SHP77 (cell line): ENCODE data around the gene FGF14.

Experiments
- DNase-seq, 2 experiments: peaks; one replicate each; lab custom pipeline; 2025; lab: John Stamatoyannopoulos, UW

Gene FGF14

DNA sequence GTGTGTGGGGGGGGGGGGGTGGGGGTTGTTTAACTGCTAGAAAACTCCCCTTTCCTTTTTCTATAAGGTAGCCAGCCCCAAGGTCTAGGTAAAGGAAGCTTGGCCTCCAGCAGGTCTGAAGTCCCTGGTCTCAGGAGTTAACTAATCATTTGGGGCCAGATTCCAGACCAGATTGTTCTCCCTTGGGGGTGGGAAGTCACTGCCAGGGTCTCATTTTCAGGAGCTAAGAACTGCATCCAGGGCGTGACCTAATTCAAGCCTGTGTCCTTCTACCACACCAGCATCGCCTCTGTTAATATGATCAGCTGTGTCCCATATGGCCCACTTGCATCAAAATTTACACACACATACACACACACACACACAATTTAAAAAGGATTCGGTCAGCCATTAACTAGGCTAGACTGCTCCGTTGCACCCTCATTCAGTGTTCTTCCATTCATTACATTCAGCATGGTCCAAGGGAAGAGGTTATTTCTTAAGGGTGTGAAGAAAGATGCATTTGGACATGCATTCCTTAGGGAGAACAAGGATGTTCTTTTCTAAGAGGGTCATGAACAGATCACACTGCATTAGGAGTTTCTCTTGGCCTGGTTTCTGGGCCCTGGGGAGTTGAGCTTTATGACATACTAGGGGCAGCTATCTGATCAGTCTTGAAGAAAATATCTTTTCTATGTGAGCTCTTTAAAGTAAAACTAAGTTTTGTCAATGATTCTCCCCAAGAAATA is 91.0 kb downstream of the FGF14 start:
- DNase-seq = no peak

GRCh38 chr13:102309110-102309509 is 92.7 kb downstream of the FGF14 start:
- DNase-seq = peak; percentile 34 to 55

- DNase-seq = no peak
These were observed 99.3 kb downstream of the FGF14 start for GRCh38 chr13:102302534-102302933.

- DNase-seq = no peak
These were observed 101.5 kb downstream of the FGF14 start for GRCh38 chr13:102300379-102300778.

DNA sequence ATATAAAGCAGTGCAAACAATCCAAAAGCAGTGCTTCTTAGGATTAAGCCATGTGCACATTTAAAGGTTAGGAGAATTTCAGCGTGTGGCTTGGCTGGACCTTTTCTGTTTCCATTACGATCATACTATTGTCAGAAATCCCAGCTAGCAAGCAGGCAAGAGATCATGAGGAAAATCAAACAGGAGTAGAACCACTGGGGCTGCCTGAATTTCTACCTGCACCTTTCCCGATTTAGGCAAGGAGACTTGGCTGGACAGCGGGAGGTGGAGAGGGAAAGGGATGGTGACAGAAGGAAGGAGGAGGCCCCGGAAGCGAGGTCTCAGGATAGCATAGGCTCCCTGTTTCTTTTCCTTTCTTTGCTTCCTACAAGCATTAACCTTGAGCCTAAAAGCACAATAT is 102.5 kb downstream of the FGF14 start:
- no peak for DNase-seq

GRCh38 chr13:102298051-102298450 is 103.8 kb downstream of the FGF14 start:
- no peak for DNase-seq

- DNase-seq = no peak
These were observed 106.4 kb downstream of the FGF14 start for GRCh38 chr13:102295316-102296048.

DNA sequence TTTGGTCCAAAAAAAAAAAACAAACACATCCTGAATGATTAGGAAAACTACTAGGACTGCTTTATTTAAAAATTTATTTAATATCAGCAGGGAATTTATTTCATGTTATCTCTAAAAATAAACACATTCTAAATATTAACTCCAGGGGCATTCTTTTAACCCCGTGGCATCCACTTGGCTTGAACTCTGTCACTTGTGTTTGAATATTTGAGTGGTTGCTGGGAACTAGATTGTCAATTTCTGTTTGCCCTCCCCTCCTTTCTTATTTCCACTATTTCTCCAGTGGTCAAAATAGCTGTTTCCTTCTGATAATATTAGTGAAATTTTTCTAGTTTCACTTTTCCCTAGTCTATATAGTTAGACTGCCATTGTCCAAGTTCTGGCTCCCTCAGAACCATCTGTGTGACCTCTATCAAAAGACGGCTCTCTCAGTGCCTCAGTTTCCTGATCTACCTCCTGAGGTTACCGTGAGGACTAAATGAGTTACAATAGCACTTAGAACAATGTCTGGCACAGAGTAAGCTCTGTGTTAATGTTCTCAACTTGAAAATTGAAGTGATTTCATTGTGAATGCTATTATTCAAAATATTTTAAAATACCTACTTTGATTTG is 107.3 kb downstream of the FGF14 start:
- no peak for DNase-seq

GRCh38 chr13:102293723-102294122 is 108.1 kb downstream of the FGF14 start:
- no peak for DNase-seq

DNA sequence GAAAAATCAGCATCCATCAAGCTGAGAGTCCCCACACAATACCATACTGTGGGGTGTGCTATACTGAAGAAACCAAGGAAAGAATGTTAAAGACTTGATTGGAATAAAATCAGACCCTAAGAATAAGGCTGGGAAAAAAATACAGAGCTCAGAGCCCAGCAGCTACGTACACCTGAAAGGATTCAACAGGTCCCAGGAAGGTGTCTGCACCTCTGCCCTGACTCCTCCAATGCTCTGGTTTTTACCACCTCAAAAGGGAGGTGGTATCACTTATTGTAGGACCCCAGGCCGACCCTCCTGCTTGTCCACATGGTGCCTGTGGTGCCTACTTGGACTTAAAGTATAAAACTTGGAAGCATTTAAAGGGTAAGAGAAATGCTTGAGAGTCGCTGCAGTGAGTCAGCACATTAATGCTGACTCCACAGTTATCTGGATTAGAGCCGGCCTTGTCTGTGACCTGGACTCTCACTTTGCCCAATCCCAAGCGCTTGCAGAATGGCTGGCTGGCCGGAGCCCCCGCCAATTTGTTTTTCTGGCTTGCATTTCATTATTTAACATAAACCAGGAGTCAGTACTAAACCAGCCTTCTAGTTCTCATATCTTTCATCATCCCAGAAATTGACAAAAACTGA is 110.1 kb downstream of the FGF14 start:
- no peak for DNase-seq

DNA sequence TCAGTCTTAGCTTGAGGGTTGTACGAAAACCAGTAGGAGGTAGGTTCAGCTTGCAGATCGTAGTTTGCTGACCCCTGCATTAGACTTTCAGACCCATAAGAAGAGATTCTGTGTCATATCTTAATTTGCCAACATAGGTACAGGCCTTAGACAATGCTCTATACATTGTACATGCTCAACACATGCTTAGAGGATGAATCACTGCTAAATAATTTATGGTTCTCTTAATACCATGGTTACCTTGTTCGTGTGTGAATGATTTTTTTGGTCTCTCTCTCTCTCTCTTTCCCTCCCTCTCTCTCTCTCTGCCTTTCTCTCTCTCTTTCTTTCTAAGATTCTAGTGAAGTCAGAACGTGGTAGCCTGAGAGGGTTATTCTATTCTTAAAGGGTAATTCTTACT is 112.2 kb downstream of the FGF14 start:
- DNase-seq = no peak

GRCh38 chr13:102286326-102286725 is 115.5 kb downstream of the FGF14 start:
- DNase-seq = no peak

DNA sequence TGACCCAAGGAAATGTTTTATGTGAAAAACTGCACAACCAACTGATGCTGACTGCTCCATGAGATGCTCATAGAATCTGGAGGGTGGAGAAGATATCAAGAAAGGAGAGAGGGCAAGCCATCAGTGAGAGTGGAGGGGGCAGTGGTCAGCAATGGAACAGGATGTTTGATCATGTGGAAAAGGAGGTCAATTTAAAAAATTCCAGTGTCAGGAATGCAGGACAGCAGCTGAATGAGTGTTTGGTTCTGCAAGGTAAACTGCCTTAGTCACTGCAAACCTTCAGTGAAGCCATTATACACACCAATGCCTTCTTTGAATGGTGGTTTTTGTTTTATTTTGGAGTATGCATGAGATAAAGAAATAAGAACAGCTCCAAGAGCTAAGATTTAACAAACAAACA is 121.5 kb downstream of the FGF14 start:
- DNase-seq = no peak

GRCh38 chr13:102277286-102277685 is 124.6 kb downstream of the FGF14 start:
- no peak for DNase-seq

DNA sequence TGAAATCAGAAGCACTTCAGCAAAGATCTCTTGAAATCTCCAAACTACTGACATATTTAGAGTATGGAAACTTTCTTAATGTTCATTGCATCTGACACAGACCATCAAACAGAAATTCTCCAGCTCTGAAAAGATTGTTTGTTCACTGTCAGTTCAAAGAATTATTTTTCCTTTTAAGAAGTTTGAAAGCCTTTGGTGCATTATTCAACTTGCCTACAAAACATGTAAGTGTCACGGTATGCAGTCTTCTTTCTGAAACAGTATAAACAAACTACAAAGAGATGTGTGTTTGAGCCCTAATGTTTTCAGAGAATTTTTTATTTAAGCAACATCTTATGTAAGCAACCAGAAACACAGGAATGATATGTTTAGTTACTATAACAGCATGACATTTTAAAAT is 125.4 kb downstream of the FGF14 start:
- DNase-seq = no peak

DNA sequence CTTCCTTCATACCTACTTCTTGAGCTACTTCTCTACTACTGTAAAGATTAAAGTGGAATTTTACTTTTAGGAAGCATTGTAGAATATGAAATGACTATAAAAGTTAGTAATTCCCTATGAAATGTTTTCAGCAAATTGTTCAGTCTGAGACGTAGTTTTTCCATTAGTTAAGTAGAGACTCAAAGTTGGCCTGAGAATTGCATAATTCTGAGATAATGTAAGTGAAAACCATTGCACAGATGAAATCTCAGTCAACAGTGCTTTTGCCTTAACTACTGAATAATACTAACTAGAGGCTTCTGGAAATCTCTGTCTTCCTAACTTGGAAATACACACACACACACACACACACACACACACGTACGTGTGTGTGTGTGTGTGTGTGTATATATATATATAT is 125.9 kb downstream of the FGF14 start:
- DNase-seq = no peak

DNA sequence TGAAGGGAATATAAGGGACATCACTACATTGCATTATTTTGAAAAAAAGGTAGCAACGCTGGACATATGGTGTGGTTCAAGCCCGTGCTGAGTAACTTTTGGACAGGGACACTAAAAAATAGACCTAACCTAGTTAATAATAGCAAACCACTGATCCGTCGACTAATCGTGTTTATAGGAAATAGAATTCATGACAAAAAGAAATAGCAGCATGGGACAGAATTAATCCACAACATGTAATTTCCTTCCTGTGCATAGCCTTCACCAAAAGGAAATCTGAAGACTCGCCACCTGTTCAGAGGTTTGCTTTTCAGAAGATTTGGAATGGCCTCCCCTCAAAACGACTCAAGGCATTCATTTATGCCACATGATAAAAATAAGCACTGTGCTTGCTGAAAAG is 128.7 kb downstream of the FGF14 start:
- DNase-seq = no peak

GRCh38 chr13:102267191-102267590 is 134.7 kb downstream of the FGF14 start:
- DNase-seq = no peak

GRCh38 chr13:102261809-102262208 is 140.0 kb downstream of the FGF14 start:
- DNase-seq = no peak

DNA sequence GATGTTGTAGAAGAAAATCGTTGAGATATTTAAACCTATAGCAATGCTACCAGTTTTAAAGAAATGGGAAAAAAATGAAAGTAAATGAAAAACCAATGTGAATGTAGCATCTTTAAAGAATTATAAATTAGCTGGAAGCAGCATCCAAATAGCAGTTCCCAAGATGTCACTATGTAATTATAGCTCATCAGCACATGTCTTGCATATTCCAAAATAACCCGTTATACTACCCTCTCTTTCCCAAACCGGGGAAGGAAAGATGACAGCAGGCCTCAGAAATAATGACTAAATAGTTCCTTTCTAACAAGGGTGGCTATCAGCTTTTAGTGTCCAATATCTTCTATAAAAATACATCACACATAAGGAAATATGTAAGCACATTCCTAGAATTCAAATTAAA is 140.5 kb downstream of the FGF14 start:
- DNase-seq = no peak

GRCh38 chr13:102260256-102260655 is 141.6 kb downstream of the FGF14 start:
- DNase-seq = no peak

DNA sequence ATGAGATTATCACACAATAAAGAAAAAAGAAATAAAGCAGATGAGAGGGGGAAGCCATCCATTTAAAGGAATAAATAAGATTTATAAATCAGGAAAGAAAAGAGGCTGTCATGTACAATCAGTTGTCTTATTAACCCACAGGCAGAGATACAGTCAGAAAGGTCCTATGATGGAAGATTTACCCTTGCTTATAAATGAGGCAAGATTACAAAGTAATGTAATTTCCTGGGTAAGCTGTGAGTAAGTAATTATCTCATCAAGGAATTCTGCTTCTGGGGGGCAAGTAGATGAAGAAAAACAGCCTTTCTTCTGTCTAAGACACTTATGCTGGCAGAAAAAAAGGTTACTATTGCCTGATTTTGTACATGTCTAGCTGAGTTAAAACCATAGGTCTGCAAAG is 146.4 kb downstream of the FGF14 start:
- no peak for DNase-seq

- no peak for DNase-seq
These were observed 150.0 kb downstream of the FGF14 start for GRCh38 chr13:102251817-102252216.
